Measurements from ENCODE around the gene FBLN2.

The FBLN2 gene

DNA sequence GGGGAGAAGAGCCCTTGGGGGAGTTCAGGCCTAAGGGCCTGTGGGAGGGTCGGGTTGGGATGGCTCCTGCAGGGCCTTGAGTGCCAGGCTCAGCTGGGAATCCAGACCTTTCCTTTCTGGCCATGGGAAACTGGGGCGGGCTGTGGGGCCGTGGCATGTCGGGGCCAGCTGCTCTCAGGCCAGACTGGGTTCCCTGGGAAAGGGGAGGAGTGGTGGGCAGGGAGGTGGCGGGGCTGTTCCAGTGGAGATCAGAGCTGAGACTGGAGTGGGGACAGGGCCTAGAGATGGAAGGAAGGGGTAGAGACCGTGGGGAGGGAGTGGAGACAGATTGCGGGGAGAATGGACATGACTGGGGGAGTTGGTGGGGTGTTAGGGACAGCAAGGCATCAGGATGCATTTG is 20.3 kb downstream of the FBLN2 start:
- FAIRE-seq = no peak

DNA sequence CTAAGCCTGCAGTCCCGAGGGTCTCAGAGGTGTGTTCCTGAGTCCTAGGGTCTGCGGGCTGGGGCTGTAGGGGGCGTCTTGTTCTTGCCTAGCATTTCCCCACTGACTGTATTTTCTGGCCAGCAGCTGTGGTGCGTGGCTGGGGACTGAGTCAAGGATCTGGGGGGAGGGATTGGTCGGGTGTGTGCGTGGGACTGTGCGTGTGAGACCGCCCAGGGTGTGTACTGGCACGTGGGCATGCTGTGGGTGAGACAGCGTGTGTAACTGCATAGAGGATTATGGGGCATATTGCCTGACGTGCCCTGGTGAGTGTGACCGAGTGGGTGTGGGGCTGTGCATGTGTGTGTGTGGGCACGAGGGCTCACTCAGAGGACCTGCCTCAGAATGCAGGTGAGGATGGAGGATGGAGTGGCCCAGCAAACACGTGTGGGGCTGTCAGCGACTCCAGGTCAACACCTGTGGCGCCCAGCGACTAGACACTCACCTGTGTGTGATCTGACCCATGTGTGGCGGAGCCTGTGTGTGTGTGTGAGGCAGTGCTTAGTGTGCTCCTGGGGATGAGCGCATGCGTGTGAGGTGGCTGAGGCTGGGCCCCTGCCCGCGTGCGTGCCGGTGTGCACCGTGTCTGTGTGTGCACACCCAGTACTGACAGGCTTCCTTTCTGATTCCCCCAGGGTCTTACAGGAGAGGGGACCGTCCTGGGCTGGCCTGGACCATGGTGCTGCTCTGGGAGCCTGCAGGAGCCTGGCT is 20.9 kb downstream of the FBLN2 start:
- FAIRE-seq = no peak

DNA sequence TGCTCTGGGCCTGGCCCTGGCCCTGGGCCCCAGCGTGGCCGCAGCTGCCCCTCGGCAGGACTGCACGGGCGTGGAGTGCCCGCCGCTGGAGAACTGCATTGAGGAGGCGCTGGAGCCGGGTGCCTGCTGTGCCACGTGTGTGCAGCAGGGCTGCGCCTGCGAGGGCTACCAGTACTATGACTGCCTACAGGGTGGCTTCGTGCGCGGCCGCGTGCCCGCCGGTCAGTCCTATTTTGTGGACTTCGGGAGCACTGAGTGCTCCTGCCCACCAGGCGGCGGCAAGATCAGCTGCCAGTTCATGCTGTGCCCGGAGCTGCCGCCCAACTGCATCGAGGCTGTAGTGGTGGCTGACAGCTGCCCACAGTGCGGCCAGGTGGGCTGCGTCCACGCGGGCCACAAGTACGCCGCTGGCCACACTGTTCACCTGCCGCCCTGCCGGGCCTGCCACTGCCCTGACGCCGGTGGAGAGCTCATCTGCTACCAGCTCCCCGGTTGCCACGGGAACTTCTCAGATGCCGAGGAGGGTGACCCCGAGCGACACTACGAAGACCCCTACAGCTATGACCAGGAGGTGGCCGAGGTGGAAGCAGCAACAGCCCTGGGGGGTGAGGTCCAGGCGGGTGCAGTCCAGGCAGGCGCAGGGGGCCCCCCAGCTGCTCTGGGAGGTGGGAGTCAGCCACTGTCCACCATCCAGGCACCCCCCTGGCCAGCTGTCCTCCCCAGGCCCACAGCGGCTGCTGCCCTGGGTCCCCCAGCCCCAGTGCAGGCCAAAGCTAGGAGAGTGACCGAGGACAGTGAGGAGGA is 21.7 kb downstream of the FBLN2 start:
- FAIRE-seq = no peak

DNA sequence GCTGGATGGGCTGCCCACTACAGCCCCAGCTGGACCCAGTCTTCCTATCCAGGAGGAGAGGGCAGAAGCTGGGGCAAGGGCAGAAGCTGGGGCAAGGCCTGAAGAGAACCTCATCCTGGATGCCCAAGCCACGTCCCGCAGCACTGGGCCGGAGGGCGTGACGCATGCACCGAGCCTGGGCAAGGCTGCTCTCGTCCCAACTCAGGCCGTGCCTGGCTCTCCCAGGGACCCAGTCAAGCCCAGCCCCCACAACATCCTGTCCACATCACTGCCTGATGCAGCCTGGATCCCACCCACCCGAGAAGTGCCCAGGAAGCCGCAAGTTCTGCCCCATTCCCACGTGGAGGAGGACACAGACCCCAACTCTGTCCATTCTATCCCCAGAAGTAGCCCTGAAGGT is 22.3 kb downstream of the FBLN2 start:
- no peak for FAIRE-seq

DNA sequence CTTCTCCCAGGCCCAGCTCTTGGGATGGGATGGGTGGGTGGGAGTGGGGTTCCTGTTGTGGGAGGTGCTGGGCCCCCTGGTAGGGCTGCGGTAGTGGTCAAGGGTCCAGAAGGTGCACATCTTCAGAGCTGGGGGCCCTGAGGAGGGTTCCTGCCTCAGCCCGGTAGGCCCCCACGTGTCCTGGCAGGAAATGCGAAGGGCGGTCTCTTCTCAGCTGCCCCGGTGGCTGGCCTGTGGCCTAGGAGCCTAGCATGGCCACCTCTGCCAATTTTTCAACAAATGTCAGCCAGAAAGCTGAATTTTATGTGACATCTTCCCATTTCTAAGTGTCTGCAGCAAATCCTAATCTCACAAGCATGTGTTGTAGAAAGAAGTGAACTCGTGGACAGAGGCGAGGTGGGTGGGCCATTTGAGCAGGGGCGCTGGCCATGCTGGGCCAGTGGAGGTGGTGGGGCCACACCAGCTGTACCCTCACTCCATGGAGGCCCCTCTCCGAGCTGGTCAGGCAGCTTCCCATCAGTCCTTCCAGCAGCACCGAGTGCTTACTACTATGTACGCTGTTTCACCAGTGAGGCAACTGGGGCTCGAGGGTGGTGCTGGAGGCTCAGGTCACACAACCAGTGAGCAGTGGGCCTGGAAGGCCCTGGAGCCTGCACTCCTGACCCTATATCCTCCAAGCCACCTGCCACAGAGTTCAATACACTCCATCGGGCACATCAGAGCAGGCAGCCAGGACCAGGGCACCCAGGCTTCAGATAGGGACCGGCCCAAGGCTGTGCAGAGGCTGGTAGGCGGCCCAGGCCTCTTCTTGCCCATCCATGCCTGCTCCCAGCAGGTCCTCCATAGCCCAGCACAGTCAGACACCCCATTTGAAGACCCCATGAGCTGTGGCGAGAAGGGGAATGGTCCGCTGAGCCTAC is 23.2 kb downstream of the FBLN2 start:
- FAIRE-seq = no peak

DNA sequence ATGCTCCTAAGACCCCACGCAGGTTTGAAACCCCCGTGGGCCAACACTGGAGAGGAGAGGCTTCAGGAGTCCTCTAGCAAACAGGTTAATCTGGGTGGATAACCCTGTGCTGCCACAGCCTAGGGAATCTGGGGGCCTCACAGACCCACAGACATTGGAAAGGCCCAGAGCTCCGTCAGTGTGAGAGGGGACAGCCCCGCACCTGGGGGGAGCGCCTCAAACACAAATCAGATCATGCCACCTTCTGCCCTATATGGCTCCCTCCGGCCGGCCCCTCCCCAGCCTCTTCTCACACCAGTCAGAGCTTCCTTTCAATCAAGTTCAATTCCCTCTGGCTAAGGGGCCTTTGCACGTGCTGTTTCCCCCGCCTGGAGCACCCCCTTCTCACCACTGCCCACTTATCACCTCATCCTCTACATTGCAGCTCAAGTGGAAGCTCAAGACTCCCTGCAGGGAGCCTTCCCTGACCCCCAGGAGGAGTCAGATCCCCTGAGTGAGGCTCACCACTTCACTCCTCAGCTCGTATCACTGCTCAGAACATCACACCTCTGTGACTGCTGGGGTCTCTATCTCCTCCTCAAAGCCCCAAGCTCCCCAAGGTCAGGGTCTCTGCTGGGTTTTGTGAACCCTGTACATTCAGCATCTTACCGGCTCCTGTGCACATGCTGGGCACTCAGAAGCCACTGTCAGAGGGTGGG is 24.1 kb downstream of the FBLN2 start:
- no peak for FAIRE-seq

DNA sequence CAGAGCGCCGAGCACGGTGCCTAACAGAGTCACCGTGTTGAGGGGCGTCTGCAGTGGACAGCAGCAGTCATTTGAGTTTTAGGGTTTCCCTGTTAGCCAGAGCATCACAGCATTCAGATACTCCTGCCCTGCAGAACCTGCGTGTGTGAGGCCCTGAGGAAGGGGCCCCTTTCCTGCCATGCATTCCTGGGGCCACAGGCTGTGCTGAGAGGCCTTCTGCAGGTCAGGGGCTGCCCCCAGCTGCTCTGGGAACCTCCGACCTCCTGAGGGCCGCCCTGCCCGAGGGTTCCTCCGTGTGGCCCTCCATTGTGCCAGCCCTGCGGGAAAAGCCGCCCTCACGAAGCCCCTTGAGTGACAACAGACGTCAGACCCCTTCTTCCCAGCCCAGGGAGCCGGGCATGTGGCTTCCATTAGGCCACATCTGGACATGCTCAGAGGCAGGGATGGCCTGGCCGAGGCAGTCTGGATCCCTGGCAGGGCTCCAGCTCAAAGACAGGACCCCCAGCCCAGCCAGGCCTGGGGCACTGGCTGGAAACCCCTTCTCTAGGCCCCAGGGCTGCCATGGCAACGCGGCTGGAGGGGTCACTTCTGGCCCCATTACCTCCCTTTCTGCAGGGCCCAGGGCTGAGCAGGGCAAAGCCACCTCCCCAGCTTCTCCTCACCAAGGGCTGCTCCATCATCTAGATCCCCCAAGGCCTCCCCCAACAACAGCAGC is 25.3 kb downstream of the FBLN2 start:
- no peak for FAIRE-seq

DNA sequence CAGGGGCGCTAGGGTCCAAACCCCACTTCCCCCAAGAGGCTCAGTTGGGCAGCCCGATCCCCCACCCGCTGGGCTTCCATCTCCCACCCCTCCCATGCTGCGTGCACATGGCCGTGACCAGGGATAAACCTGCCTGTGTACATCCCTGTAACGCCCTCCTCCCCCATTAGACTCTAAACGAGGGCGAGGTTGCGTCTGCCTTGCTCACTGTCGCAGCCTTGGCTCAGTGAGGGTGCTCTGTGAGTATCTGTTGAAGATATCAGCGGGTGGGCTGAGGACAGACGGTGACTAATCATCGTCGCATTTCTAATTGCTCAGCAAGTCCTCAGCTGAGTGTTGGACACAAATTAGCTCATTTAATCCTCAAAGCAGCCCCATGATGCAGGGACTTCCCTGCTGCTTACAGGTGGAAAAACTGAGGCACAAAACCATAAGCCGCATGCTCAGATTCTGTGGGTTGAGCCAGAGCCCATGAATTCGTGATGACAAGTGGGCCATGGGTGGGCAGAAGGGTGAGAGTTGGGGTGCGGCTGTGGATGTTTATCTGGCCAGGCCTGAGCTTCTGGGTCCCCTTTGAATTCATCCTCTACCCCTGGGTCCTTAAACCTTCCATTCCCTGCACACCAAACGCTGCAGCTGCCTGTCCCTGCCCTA is 26.0 kb downstream of the FBLN2 start:
- FAIRE-seq = no peak

DNA sequence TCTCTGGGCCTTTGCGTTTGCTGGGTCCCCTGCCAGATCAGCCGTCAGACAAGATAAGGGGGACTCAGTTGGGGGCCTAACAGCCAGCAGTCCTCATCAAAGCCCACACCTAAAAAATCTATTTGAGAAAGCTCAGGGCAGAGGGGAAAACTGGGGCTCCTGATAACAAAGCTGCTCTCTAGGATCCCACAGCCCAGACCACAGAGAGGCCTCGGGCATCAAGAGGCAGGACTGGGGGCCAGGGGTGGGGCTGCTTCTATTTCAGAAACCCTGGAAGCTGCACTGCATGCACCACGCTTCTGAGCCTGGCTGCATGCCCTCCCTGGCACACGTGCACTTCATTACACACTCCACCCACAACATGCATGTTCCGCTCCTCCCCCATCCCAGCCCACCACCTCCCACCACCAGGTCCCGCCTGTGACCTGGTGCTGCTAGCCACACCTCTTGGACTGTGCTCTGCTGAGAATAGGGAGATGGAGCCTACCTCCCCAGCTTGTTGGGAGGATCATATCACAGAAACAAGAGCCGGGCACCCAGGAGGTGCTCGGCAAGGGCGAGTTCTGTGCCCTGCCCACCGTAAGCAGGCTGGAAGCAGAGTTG is 26.6 kb downstream of the FBLN2 start:
- FAIRE-seq = no peak

DNA sequence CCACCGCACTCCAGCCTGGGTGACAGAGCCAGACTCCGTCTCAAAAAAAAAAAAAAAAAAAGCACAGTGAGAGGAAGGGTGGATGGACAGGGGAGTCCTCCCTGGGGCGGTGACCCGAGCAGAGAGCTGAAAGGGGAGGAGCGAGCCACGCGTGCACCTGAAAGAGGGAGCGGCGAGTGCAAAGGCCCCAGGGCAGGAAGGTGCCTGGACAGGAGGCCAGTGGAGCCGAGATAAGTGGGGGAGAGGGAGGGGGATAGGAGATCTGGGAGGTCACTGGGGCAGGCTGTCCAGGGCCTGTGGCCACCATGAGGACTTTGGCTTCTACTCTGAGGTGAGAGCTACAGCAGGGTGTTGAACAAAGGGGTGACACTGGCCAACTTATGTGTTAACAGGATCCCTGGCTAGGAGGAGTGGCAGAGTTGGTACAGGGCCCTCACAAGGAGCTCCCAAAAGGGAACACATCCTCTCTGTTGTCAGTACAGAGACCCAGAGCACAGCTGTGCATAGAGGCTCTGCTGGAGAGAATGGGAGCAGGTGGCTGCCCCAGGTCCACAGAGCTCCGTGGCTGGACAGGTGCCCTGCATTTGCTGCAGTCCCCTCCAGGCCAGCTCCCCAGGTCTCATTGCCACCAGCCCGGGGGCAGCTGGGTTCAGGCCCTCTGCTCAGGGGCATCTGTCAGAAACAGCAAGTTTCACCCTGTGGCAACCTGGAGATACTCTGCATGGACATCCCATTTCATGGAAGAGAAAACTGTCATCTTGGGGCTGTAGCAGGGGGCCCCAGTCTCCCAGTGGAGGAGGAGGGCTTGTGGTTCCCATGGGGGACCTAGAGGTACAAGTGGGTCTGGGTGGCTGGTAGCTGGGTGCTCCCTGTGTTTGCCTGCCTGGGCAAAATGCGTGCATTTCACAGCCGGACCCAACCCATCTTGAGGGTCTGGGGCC is 28.5 kb downstream of the FBLN2 start:
- FAIRE-seq = no peak

DNA sequence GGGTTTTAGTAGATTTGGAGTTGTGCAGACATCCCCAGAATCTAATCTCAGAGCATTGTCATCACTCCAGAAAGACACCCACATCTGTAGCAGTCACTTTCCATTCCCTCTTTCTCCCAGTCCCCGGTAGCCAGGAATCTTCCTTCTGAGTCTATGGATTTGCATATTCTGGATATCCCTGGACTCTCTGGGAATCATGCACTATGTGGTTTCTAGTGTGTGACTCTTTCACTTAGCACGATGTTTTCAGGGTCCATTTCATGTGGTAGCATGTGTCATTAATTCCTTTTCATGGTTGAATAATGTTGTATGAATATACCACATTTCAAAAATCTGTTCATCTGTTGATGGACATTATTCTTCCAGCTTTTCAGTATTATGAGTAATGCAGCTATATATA is 29.3 kb downstream of the FBLN2 start:
- no peak for FAIRE-seq

DNA sequence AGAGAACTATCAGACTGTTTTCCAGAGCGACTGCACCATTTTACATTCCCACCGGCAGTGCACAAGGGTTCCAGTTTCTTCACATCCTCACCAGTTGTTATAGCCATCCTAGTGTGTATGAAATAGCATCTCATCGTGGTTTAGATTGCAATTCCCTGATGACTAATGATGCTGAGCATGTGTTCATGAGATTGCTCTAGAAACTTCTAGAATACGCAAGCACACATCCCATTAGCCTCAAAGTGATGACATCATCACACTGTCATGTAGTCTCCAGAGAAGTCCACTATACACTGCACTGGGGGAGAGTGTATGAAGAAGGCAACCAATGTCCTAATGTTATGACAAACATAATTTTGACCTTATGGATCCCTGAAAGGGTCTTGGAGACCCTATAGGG is 30.1 kb downstream of the FBLN2 start:
- no peak for FAIRE-seq

DNA sequence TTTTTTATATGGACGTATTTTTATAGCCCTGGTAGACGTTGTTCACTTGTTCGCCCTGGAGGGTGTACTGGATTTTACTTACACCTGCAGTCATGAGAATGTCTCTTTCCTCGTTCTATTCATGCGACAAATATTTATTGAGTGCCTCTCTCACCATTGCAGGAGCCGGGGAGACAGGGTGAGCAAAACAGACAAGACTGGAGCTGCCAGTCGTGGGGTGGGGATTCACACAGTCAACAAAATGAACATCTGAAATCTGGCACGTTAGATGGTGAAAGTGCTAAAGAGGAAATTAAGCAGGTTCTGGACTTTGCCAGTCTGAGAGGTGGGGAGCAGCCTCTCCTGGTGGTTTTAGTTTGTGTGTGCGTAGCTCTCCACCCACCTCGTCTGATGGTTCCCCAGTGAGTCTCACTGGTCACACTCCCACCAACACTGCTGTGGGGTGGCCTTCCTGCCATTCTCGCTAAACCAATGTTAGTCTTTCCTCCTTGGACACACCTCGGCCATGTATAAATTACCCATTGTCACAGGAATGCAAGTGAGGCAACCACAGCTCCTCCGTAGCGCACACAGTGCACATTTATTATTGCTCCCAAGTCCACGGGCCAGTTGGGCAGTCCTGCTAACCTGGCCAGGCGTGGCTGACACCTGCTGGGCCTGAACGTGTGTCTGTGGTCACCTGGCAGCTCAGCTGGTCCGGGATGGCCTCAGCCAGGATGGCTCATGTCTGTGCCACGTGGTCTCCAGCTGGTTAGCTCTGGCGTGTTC is 31.5 kb downstream of the FBLN2 start:
- FAIRE-seq = no peak

DNA sequence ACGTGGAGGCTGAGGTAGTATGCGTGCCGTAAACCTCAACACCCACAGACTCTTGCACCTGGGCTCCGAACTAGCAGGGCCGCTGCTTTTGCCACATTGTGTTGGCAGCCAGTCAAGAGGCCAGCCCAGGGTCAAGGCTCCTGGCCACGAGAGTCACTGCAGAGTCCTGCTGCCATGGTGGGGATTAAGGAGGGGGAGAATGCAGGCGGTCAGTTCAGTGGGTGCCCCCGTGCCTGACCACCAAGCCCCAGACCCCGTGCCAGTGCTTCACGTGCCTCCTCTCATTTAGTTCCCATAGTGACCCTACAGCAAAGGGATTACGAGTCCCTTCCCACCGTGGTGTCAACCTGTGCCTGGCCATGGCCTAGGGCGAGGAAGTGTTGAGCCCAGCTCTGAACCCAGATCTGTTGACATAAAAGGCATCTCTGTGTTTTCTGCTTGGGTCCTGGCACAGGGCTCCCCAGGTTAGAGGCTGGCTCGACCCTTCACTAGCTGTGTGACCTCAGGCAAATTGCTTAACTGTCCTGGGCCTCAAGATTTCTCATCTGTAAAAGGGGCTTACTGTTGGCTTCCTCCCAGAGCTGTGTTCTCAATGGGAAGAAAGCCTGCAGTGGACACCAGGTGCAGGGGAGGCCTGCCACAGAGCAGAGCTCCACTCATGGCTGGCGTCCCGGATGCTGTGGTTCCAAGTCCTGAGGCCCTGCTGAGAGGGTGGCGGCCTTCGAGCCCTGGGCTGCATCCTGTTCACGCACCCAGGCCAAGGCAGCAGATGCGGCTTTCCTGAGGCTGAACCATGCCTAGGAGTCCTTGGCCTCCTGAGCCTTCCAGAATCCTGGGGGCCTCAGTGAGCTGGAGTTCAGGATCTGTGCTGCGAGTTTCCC is 32.8 kb downstream of the FBLN2 start:
- FAIRE-seq = no peak

DNA sequence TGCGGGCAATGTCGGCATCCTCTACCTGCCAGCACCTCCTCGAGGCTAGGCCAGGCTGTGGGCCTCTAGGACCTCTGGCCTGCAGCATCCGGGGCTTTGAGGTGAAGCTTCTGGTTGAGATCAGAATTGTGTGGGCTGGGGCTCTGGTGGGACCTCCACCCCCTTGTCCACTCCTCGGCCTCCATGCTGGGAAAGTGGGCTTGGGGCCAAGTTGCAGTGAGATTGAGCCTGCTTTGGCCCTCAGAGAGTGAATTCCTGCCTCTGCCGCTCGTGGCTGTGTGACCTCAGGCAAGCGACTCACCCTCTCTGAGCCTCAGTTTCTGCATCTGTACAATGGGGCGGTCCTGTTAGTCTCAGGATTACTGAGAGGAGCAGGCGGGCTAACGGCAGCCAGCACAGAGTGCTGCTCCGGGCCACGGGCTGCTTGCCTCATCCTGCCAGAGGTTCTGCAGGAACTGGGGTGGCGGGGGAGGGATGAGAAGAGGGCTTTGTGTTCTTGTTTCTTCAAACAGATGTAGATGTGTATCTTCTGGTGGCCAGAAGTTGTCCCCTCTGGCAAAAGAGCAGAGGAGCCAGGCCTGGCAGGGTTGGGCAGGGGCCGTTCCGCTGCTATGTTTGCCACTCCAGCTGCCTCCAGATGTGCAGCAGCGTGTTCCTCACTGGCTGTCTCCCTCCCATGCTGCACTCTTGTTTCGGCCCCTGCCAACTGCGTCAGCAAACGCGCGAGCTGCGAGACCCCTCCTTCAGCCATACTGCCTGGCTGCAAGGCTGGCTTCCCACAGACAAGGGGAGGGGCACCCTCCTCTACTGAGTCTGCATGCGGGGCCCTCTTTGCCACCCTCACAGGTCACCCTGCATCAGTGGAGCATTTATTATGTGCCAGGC is 33.7 kb downstream of the FBLN2 start:
- FAIRE-seq = no peak

DNA sequence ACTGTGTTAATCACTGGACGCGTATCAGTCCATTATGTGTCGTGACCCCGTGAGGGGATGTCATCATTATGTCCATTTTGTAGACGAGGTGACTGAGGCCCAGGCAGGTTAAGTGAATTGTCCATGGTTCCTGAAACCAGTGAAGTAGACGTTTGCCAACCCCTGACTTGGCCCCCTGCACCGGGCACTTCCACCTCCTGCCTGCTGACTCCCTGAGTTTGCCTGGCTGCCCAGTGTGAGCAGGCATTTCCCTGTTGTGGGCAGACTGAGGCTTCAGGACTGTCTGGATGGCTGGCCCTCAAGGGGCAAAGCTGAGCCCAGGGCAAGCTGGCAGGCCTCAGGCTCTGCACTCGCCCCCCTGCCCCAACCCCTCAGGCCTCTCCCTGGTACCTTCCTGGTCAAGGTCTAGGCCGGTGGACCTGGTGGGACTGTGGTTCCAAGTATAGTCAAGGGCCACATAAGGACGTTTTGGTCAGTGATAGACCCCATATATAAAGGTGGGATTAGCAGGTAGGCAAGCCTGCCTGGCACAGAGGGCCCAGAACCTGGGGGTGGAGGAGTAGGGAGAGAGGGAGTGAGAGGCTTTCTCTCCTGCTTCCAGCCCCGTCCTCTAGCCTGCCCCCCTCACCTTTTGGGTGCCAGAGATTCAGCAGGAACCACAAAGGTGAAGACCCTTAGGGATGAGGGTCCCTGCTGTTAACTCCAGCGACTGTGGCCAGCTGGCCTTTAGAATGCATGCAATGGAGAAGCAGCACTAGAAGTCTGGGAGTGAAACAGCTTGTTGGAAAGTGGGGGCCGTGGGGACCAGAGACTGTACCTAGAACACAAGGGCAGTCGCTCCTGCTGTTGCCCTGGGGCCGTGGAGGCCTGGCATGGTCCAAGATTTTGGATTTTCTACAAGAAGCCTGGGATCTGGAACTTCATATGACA is 34.6 kb downstream of the FBLN2 start:
- FAIRE-seq = no peak
